ENCODE data around the gene DEFB112.

DEFB112 gene

DNA sequence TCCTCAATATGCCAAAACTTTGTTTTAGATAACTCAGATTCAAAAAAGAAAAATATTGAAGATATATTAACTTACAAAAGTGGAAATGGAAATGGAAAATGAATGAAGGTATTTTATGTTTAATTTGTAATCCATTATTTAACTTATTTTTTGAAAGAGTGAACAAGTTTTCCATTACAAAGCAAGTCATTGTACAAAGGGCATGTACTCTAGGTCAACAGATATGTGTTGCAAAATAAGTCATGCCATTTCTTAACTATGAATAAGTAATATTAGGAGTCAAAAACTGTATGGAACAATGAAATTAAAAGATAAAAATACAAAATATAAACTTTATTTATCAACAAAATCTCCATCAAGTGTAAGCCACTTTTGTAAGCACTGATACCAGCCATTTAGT lies 54.5 kb downstream of the DEFB112 start:
- DNase-seq (ENCODE audit: low read depth in 2 of 2) = no peak
